GM12865 (cell line): ENCODE data around the gene RAB27A.
A peak's percentile ranks its signal among the peaks of the same experiment; 100 is the strongest.
"Not testable (repeated sequence)": the region's sequence is repeated elsewhere in the genome, so short reads cannot be mapped to it uniquely, and the experiment has no call there.

Source experiments
- DNase-seq: peaks from one replicate; pipeline ENCODE4 v3.0.0; 2010; ENCODE audit warnings: low read depth
- H3K4me3 ChIP-seq: 2 replicates; pipeline ENCODE4 v1.5.1; 2011; ENCODE audit warnings: mild to moderate bottlenecking, low read depth, low read length, control low read depth
- TF ChIP-seq, protein P1 (sequence below): IDR thresholded peaks from 2 replicates; pipeline ENCODE4 v1.5.1; 2011; ENCODE audit warnings: low read length, control low read depth, low read depth, inconsistent platforms; ENCODE audit not compliant: insufficient read depth; ENCODE audit errors: missing control alignments

RAB27A gene

DNA sequence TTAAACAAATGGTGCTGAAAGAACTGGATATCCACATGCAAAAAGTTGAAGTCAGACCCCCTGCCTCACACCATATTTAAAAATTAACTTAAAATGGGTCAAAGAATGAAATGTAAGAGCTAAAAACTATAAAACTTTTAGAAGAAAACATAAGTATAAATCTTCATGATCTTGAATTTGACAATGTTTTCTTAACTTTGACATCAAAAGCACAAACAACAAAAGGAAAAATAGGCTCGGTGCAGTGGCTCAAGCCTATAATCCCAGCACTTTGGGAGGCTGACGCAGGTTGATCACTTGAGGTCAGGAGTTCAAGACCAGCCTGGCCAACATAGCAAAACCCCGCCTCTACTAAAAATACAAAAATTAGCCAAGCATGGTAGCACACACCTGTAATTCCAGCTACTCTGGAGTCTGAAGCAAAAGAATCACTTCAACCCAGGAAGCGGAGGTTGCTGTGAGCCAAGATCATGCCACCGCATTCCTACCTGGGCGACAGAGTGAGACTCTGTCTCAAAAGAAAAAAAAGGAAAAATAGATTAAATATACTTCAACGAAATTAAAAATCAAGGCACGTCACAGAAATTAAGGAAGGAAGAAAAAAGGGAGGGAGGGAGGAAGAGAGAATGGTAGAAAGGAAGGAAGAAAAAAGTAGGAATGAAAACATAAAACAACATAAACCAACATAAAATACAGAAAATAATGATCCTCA, 1.5 kb downstream of the RAB27A start:
- peak overlapping the region; percentile 77 for H3K4me3 ChIP-seq
- no peak for DNase-seq
- TF ChIP-seq, protein P1, sequence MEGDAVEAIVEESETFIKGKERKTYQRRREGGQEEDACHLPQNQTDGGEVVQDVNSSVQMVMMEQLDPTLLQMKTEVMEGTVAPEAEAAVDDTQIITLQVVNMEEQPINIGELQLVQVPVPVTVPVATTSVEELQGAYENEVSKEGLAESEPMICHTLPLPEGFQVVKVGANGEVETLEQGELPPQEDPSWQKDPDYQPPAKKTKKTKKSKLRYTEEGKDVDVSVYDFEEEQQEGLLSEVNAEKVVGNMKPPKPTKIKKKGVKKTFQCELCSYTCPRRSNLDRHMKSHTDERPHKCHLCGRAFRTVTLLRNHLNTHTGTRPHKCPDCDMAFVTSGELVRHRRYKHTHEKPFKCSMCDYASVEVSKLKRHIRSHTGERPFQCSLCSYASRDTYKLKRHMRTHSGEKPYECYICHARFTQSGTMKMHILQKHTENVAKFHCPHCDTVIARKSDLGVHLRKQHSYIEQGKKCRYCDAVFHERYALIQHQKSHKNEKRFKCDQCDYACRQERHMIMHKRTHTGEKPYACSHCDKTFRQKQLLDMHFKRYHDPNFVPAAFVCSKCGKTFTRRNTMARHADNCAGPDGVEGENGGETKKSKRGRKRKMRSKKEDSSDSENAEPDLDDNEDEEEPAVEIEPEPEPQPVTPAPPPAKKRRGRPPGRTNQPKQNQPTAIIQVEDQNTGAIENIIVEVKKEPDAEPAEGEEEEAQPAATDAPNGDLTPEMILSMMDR = no peak

DNA sequence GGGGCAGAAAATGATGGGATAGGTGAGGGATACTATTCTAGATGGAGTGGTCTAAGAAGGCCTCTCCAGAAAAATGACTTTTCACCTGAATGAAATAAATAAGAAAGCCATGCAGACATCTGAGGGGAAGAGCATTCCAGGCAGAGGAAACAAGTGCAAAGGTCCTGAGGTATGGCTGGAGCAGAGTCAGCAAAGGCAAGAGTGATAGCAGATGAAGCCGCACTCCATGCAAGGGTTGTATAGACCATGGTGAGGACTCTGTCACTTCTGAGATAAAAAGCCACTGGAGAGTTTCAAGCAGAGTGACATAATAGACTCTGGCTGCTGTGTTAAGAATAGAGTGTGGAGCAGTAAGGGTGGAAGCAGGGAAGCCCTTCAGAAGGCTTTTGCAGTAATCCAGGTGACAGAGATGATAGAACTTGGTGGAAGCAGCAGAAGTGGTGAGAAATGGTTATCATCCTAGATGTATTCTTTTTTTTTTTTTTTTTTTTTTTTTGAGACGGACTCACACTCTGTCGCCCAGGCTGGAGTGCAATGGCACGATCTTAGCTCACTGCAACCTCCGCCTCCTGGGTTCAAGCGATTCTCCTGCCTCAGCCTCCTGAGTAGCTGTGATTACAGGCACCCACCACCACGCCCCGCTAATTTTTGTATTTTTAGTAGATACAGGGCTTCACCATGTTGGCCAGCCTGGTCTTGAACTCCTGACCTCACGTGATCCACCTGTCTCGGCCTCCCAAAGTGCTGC, 3.0 kb downstream of the RAB27A start:
- not testable (repeated sequence) for H3K4me3 ChIP-seq, DNase-seq

DNA sequence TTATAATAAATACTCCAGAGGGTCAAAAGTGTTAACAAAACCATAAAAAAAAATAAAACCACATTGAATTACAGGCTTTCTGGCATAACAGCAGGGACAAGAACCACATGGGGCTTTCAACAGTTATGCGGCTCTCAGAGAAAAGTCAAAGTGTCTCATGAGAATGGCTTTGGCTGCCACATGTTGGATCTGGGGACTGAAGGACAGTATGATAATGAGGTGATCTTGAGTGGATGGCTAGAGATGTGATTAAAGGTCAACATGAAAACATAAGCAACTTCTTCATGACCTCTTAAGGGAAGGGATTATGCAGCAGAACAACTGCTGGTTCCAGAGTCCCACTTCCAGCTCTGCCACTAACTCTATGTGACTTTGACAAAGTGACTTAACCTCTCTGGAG, 5.2 kb downstream of the RAB27A start:
- no peak for DNase-seq
- no peak overlapping the region for H3K4me3 ChIP-seq
- TF ChIP-seq, protein P1 = no peak

DNA sequence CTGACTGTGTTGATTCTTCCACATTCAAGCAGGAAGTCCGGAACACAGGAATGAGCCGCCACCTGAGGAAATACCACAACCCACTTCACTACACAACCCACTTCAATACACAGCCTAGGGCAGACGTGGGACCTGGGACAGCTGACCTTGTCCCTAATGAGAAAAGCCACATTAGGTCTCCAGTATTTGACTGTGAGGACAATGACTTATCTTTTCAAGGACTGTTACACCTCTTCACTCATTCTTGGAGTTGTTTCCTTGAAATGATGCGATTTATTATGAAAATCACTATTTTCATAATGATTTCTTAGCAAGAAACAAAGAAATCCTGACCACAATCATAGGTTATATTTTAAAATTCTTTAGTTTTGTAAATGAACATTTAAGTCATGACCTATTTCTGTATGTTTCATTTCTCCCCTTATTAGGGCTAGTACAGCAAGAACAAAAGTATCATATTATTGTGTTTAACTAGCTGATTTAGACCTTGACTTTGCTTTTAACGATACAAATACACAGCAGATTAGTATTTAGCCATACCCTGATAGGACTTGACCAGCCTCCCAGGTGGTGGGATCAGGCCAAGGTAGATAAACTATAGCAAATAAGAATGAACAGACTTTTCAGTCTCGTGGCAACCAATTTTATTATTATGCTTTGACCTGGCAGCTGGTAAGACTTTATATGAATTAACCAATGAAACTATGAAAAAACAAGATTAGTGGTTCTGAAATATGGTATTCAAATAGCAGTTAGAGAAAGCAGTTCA, 6.0 kb downstream of the RAB27A start:
- DNase-seq = no peak
- TF ChIP-seq, protein P1 = no peak
- no peak overlapping the region for H3K4me3 ChIP-seq

DNA sequence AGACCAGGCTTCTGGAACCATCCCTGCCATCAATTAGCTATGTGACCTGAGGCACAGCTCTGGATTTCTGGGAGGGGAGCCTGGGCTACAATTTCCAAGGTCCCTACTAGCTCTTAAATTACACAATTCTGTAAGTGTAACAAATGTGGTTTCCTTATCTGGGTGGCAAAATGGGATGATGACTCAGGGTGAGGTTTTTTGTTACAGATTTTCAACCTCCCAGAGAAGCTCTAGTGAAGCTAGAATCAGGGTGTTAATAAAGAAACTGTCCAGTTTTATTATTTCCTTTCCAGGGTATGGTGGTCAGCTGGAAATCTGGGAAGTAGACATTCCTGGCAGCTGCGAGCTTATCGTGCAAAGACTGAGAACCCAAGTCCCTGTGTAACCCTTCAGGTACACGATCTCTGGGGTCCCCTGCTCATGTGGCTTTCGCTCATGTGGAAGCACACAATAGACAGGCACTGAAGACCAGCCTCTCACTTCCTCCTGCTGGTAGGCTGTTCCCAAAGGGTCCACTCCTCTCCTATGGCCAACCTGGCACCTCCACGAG, 7.3 kb downstream of the RAB27A start:
- TF ChIP-seq, protein P1 = no peak
- no peak for DNase-seq
- H3K4me3 ChIP-seq = no peak overlapping the region

DNA sequence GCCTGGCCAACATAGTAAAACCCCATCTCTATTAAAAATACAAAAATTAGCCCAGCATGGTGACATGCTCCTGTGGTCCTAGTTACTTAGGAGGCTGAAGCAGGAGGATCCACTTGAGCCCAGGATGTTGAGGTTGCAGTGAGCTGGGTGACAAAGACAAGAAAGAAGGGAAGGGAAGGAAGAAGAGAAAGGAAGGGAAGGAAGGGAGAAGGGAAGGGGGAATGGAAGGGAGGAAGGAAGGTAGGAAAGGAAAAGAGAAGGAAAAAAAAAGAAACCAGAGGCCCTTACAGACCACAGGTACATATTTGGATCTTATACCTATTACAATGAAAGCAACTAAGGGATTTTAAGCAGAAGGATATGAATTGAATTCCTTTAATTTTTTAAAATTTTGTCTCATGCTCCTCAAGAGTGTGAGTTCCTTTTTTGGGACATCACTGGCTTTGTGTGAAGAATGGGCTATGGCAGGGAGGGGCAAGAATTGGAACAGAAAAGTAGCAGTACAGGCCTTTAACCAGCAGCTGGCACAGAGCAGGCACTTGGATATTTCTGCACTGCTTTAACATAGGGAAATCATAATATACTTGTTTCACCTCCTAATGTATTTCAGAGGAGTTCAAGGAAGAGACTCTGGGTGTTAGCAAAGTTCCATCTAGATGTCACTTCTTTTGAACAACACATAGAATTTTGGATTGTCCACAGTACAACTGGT, 7.9 kb downstream of the RAB27A start:
- TF ChIP-seq, protein P1 = no peak
- no peak overlapping the region for H3K4me3 ChIP-seq
- no peak for DNase-seq

DNA sequence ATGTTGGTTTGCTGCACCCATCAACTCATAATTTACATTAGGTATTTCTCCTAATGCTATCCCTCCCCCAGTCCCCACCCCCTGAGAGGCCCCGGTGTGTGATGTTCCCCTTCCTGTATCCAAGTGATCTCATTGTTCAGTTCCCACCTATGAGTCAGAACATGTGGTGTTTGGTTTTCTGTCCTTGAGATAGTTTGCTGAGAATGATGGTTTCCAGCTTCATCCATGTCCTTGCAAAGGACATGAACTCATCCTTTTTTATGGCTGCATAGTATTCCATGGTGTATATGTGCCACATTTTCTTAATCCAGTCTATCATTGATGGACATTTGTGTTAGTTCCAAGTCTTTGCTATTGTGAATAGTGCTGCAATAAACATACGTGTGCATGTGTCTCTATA, 9.0 kb downstream of the RAB27A start:
- DNase-seq, H3K4me3 ChIP-seq: not testable (repeated sequence)
